ENCODE results near the gene PRXL2C. TPM values are rescaled to one million over a fixed set of nuclear protein-coding genes. Genes with fewer than 3 reads are reported as not detected.

The PRXL2C gene
- total and polyA plus RNA-seq, 2 of the 13 experiments (the other 11 are each of a cell fraction or from before 2014, with no cell fraction given) = 11.0 to 13.2 TPM

DNA sequence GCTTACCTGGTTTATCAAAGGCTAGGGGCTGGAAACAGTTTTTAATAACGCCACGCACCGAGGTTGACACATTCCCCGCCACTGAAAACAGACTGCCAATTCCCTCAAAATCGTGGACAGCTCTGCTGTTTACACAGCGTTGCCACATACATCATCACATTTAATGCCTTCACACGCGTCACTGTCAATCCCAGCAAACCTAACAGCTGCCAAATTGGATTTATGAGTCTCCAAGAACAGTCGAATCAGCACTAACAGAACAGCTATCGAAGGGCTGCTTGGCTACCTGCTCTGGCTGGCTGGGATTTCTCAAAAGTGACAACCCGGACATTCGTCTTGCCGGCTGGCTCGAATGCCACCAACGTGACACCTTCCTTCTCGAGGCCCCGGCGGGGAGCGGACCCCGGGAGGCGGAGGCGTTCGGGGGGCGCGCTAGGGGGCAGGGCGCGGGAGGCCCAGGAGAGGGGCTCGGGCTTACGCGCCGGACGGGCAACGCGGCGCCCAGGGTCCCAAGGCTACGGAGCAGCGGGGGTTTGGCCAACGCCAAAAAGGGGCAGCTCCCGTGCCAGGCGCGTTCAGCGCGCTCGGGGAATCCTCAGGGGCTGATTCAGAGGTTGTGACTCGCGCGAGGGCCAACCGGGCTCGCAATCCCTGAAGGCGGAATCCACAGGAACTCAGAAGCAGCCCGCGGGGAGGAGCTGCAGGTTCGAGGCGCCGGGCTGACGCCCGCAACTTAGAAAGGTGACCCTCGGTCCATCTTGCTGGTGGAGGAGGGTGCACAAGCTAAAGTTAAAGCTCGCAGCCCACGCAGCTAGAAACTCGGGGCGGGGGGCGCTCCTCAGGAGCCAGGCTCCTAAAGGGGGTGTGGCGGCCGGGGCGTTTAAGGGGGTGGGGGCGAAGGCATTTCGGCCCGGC is 36.7 kb downstream of the PRXL2C start:
- no peaks in the 10 kb centered on the region for H3K36me3 ChIP-seq (replicated peaks in 1 of 2; ENCODE audit: control insufficient read depth in 1 of 2, insufficient read depth in 2 of 2, low read length in 2 of 2)
- H3K4me3 ChIP-seq (replicated peaks in 1 of 3; ENCODE audit: insufficient read depth in 1 of 3, low read depth in 2 of 3, low read length in 3 of 3) = peak overlapping the region; percentile 85 to 89 (median 87)
- peaks cover 26% of the 10 kb centered on the region for H4K20me1 ChIP-seq (ENCODE audit: insufficient read depth, low read length)
- H3K79me2 ChIP-seq (ENCODE audit: insufficient read depth, low read length) = peaks cover 52% of the 10 kb centered on the region
- H3K27me3 ChIP-seq (ENCODE audit: control insufficient read depth in 1 of 2, insufficient read depth in 2 of 2, low read length in 2 of 2) = no peaks in the 10 kb centered on the region; a peak in 1 of 5 replicates
- DNase-seq (ENCODE audit: low spot score) = peak; percentile 42
- ChIA-PET CTCF (ENCODE audit: low intra/inter-chr PET ratio, low total read pairs) (no interaction called here), POLR2A (interaction anchor here (0.7 to 3.9 kb wide), 6 partner anchors 37 to 464 kb away, joined by 3 to 21 read pairs (median 4); partner anchors contain the start of gene PRXL2C)
- FAIRE-seq = peak; percentile 34
- peak; percentile 21 for ATAC-seq
- no peaks in the 10 kb centered on the region for H3K9me3 ChIP-seq (ENCODE audit: low read length)
- H3K4me2 ChIP-seq (ENCODE audit: low read depth, low read length) = peak overlapping the region; percentile 82
- H3K4me1 ChIP-seq (ENCODE audit: insufficient read depth, low read length) = peaks cover 46% of the 10 kb centered on the region
- intact Hi-C loops (cut with micrococcal nuclease; ENCODE audit: unreplicated experiment) = loop anchor here (2.0 to 5.0 kb wide), 3 partner anchors 34 to 166 kb away; partner anchors contain the start of gene HABP4
- H3K9ac ChIP-seq (ENCODE audit: insufficient read depth, low read depth, low read length) = peak overlapping the region; percentile 83
- H3K27ac ChIP-seq (ENCODE audit: extremely low read length, insufficient read depth, low read length) = peak overlapping the region; percentile 65
- WGBS (ENCODE audit: low lambda C conversion rate) = under 1% methylated on average over 15 of the region's 69 CpGs
- BruUV-seq (replicated peaks) = no TSS peak
- H2AFZ ChIP-seq (ENCODE audit: low read length) = no peak overlapping the region
- in situ Hi-C loops (cut with HindIII; ENCODE audit: extremely low pct_ligation_motif_present, low pct_unique_long_range_greater_than_20kb) = no loop called here
- TF ChIP-seq, protein P1, sequence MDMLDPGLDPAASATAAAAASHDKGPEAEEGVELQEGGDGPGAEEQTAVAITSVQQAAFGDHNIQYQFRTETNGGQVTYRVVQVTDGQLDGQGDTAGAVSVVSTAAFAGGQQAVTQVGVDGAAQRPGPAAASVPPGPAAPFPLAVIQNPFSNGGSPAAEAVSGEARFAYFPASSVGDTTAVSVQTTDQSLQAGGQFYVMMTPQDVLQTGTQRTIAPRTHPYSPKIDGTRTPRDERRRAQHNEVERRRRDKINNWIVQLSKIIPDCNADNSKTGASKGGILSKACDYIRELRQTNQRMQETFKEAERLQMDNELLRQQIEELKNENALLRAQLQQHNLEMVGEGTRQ (IDR thresholded peaks at IDR 0.05; ENCODE audit: low read depth, low read length) = 0 out of 2 replicates have a peak, but pooled peaks have one; percentile 1
- TF ChIP-seq, protein P1 (CRISPR knock-in tag; IDR thresholded peaks at IDR 0.05; ENCODE audit: borderline replicate concordance) = no peak
- TF ChIP-seq SOX13 (IDR thresholded peaks at IDR 0.05) (no peak), SOX13 (CRISPR knock-in tag; conservative IDR thresholded peaks at IDR 0.05 in 1 of 2, IDR thresholded peaks at IDR 0.05 in 1 of 2) (no peak), MYC (CRISPR knock-in tag; IDR thresholded peaks at IDR 0.05; ENCODE audit: borderline replicate concordance) (peak; percentile 45; the same call in 1 of the 2 replicates), AGO2 (optimal IDR thresholded peaks at IDR 0.05; ENCODE audit: low read depth, low read length) (peak; percentile 76), ZNF224 (CRISPR knock-in tag; IDR thresholded peaks at IDR 0.05) (0 out of 2 replicates have a peak, but pooled peaks have one; percentile 51), ZNF788 (CRISPR knock-in tag; IDR thresholded peaks at IDR 0.05; ENCODE audit: borderline replicate concordance) (peak; percentile 50; the same call in 1 of the 2 replicates), XRCC5 (optimal IDR thresholded peaks at IDR 0.05; ENCODE audit: low read length) (peak; percentile 31), SIN3A (IDR thresholded peaks at IDR 0.05; ENCODE audit: borderline replicate concordance, low read depth, low read length) (peak; percentile 79; the same call in 1 of the 2 replicates), ZBTB38 (CRISPR knock-in tag; IDR thresholded peaks at IDR 0.05) (peak; percentile 56; the same call in 1 of the 2 replicates), HNRNPUL1 (IDR thresholded peaks at IDR 0.05; ENCODE audit: low read depth, low read length) (no peak), ZFY (CRISPR knock-in tag; IDR thresholded peaks at IDR 0.05) (peak; percentile 24; the same call in 1 of the 2 replicates), RNF219 (CRISPR knock-in tag; IDR thresholded peaks at IDR 0.05) (no peak)
- TF ChIP-seq, protein P2, sequence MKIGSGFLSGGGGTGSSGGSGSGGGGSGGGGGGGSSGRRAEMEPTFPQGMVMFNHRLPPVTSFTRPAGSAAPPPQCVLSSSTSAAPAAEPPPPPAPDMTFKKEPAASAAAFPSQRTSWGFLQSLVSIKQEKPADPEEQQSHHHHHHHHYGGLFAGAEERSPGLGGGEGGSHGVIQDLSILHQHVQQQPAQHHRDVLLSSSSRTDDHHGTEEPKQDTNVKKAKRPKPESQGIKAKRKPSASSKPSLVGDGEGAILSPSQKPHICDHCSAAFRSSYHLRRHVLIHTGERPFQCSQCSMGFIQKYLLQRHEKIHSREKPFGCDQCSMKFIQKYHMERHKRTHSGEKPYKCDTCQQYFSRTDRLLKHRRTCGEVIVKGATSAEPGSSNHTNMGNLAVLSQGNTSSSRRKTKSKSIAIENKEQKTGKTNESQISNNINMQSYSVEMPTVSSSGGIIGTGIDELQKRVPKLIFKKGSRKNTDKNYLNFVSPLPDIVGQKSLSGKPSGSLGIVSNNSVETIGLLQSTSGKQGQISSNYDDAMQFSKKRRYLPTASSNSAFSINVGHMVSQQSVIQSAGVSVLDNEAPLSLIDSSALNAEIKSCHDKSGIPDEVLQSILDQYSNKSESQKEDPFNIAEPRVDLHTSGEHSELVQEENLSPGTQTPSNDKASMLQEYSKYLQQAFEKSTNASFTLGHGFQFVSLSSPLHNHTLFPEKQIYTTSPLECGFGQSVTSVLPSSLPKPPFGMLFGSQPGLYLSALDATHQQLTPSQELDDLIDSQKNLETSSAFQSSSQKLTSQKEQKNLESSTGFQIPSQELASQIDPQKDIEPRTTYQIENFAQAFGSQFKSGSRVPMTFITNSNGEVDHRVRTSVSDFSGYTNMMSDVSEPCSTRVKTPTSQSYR (CRISPR knock-in tag; IDR thresholded peaks at IDR 0.05; ENCODE audit: borderline replicate concordance) = peak; percentile 23; the same call in 1 of the 2 replicates
